Measurements from ENCODE around the gene COLQ. TPM values are rescaled to one million over a fixed set of nuclear protein-coding genes. Genes with fewer than 3 reads are reported as not detected.

Gene COLQ
- polyA plus RNA-seq, 2 of the 4 experiments (the other 2 are of a cell fraction), result 0.71 to 1.1 TPM

- Histone ChIP-seq H3K9me3 (no peaks in the 10 kb centered on the region), H3K27ac (no peak overlapping the region), H3K4me1 (no peaks in the 10 kb centered on the region), H3K4me3 (no peak overlapping the region), H3K4me2 (no peak overlapping the region)
- TF ChIP-seq, protein P1, sequence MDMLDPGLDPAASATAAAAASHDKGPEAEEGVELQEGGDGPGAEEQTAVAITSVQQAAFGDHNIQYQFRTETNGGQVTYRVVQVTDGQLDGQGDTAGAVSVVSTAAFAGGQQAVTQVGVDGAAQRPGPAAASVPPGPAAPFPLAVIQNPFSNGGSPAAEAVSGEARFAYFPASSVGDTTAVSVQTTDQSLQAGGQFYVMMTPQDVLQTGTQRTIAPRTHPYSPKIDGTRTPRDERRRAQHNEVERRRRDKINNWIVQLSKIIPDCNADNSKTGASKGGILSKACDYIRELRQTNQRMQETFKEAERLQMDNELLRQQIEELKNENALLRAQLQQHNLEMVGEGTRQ (IDR thresholded peaks at IDR 0.05), result no peak
- no peak for TF ChIP-seq ZSCAN20 (CRISPR knock-in tag; IDR thresholded peaks at IDR 0.05)
- TF ChIP-seq RNF2 (IDR thresholded peaks at IDR 0.05; ENCODE audit: borderline replicate concordance, low read depth), result no peak
- TF ChIP-seq KDM1A (IDR thresholded peaks at IDR 0.05; ENCODE audit: low read depth), result no peak
- no peak for TF ChIP-seq HDAC2 (IDR thresholded peaks at IDR 0.05)
- TF ChIP-seq EHMT2 (IDR thresholded peaks at IDR 0.05; ENCODE audit: low read depth), result no peak
- no peak for TF ChIP-seq CHD4 (IDR thresholded peaks at IDR 0.05; ENCODE audit: borderline replicate concordance)
- TF ChIP-seq CBX8 (IDR thresholded peaks at IDR 0.05), result no peak
- TF ChIP-seq RCOR1 (IDR thresholded peaks at IDR 0.05; ENCODE audit: low read depth, low read length), result no peak
- no peak for TF ChIP-seq FOSB (CRISPR knock-in tag; IDR thresholded peaks at IDR 0.05)
- no peak for FAIRE-seq
- no peak for ATAC-seq
- 91% methylated on average over 4 of the region's 4 CpGs for WGBS (ENCODE audit: missing lambda C conversion rate)
- CTCF ChIA-PET, result interaction anchor here (0.7 to 1.2 kb wide), 4 partner anchors 14 to 85 kb away, joined by 3 to 4 read pairs (median 3); no protein-coding TSS in a partner anchor
- POLR2A ChIA-PET, result no interaction called here
- DNase-seq (ENCODE audit: low read depth in 1 of 2, low spot score in 1 of 2), result no peak
These were observed 6.7 kb downstream of the COLQ start for GRCh38 chr3:15514663-15515340.

GRCh38 chr3:15513810-15514662, 7.5 kb downstream of the COLQ start:
- ATAC-seq (no peak), FAIRE-seq (no peak), DNase-seq (ENCODE audit: low read depth in 1 of 2, low spot score in 1 of 2) (no peak)
- H3K9me3 ChIP-seq, result no peaks in the 10 kb centered on the region
- no peak overlapping the region for H3K27ac ChIP-seq
- CTCF ChIA-PET, result interaction anchor here (1.0 to 1.2 kb wide), 2 partner anchors 15 to 37 kb away, joined by 3 to 4 read pairs; no protein-coding TSS in a partner anchor
- POLR2A ChIA-PET, result no interaction called here
- no peaks in the 10 kb centered on the region for H3K4me1 ChIP-seq
- TF ChIP-seq CBX8 (IDR thresholded peaks at IDR 0.05) (no peak), FOSB (CRISPR knock-in tag; IDR thresholded peaks at IDR 0.05) (no peak), HOXB13 (CRISPR knock-in tag; IDR thresholded peaks at IDR 0.05; ENCODE audit: low read depth) (no peak), MAFK (IDR thresholded peaks at IDR 0.05; ENCODE audit: partially characterized antibody) (no peak), E2F6 (IDR thresholded peaks at IDR 0.05; ENCODE audit: borderline replicate concordance, low read depth) (no peak), JUN (IDR thresholded peaks at IDR 0.05) (no peak), TFCP2L1 (CRISPR knock-in tag; IDR thresholded peaks at IDR 0.05) (no peak), RNF2 (IDR thresholded peaks at IDR 0.05; ENCODE audit: borderline replicate concordance, low read depth) (no peak)
- TF ChIP-seq, protein P2, sequence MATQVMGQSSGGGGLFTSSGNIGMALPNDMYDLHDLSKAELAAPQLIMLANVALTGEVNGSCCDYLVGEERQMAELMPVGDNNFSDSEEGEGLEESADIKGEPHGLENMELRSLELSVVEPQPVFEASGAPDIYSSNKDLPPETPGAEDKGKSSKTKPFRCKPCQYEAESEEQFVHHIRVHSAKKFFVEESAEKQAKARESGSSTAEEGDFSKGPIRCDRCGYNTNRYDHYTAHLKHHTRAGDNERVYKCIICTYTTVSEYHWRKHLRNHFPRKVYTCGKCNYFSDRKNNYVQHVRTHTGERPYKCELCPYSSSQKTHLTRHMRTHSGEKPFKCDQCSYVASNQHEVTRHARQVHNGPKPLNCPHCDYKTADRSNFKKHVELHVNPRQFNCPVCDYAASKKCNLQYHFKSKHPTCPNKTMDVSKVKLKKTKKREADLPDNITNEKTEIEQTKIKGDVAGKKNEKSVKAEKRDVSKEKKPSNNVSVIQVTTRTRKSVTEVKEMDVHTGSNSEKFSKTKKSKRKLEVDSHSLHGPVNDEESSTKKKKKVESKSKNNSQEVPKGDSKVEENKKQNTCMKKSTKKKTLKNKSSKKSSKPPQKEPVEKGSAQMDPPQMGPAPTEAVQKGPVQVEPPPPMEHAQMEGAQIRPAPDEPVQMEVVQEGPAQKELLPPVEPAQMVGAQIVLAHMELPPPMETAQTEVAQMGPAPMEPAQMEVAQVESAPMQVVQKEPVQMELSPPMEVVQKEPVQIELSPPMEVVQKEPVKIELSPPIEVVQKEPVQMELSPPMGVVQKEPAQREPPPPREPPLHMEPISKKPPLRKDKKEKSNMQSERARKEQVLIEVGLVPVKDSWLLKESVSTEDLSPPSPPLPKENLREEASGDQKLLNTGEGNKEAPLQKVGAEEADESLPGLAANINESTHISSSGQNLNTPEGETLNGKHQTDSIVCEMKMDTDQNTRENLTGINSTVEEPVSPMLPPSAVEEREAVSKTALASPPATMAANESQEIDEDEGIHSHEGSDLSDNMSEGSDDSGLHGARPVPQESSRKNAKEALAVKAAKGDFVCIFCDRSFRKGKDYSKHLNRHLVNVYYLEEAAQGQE (IDR thresholded peaks at IDR 0.05), result no peak
- no peak overlapping the region for H3K4me2 ChIP-seq
- H3K4me3 ChIP-seq, result no peak overlapping the region
- 65% methylated on average over 5 of the region's 5 CpGs for WGBS (ENCODE audit: missing lambda C conversion rate)
